HAP-1 (cell line): ENCODE measurements around the gene YIPF5.

Experiments used
- DNase-seq, 2 experiments: peaks; one replicate each; pipeline ENCODE4 v3.0.0-alpha.2; 2016 to 2020; ENCODE audit warnings: low spot score in 2 of 2
- H3K27me3 ChIP-seq: fragments of 250-450 bp; sonication (Bioruptor Pico); 2 replicates; pipeline ENCODE4 v1.5.1; 2020; ENCODE audit warnings: low read depth, mild to moderate bottlenecking, moderate library complexity
- H3K36me3 ChIP-seq: fragments of 250-450 bp; sonication (Bioruptor Pico); replicated peaks from 2 replicates; pipeline ENCODE4 v1.5.1; 2020; ENCODE audit warnings: mild to moderate bottlenecking
- H3K4me1 ChIP-seq: fragments of 250-450 bp; sonication (Bioruptor Pico); 2 replicates; pipeline ENCODE4 v1.5.1; 2020; ENCODE audit warnings: mild to moderate bottlenecking
- H3K4me3 ChIP-seq: fragments of 250-450 bp; sonication (Bioruptor Pico); 2 replicates; pipeline ENCODE4 v1.5.1; 2020; ENCODE audit warnings: mild to moderate bottlenecking, moderate library complexity
- H3K9me3 ChIP-seq: fragments of 250-450 bp; sonication (Bioruptor Pico); 2 replicates; pipeline ENCODE4 v1.5.1; 2020; ENCODE audit warnings: mild to moderate bottlenecking, moderate library complexity
- in situ Hi-C: fragments of 300-500 bp; cut with MboI; formaldehyde crosslinking; loops from 3 replicates; pipeline ENCODE4 v1.14.3; 2020; ENCODE audit warnings: low sequenced_read_pairs, inconsistent platforms, mixed read lengths

Gene YIPF5

DNA sequence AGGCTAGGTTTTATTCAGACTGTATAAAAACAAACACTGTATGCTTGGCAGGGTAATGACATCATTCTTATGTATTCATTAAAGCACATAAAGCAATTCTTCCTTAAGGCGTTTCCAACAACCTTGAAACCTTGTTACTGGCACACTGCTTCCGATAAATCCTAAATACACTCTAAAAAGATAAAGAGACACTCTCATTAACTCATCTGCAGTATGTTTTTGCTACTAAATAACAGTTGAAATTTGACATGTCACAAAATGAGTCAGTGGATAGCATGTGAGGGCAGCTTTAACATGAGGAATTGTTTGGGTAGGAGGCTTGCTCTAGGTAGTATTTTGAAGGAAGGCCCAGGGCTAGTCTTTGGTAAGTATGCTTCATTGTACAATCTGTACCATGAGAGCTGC is 13.7 kb downstream of the YIPF5 start:
- no peaks in the 10 kb centered on the region for H3K27me3 ChIP-seq
- no peak for DNase-seq
- in situ Hi-C loops, result no loop called here

GRCh38 chr5:144151026-144151425 is 19.4 kb downstream of the YIPF5 start:
- H3K4me3 ChIP-seq, result no peak overlapping the region
- H3K9me3 ChIP-seq, result no peaks in the 10 kb centered on the region
- H3K4me1 ChIP-seq, result peaks cover 10% of the 10 kb centered on the region
- 0 out of 2 replicates have a peak, but pooled peaks cover 4% of the 10 kb centered on the region for H3K27me3 ChIP-seq
- in situ Hi-C loops, result no loop called here
- H3K36me3 ChIP-seq, result no peaks in the 10 kb centered on the region
- DNase-seq, result no peak

More for the DNA sequence above, 13.7 kb downstream of the YIPF5 start:
- peaks cover 7% of the 10 kb centered on the region for H3K4me1 ChIP-seq
- H3K4me3 ChIP-seq, result no peak overlapping the region
- H3K36me3 ChIP-seq, result peaks cover 9% of the 10 kb centered on the region
- no peaks in the 10 kb centered on the region for H3K9me3 ChIP-seq

GRCh38 chr5:144144956-144145751 is 25.3 kb downstream of the YIPF5 start:
- peaks cover 11% of the 10 kb centered on the region for H3K4me1 ChIP-seq
- H3K27me3 ChIP-seq, result 0 out of 2 replicates have a peak, but pooled peaks cover 4% of the 10 kb centered on the region
- no peak overlapping the region for H3K4me3 ChIP-seq
- H3K9me3 ChIP-seq, result no peaks in the 10 kb centered on the region
- in situ Hi-C loops, result no loop called here
- no peaks in the 10 kb centered on the region for H3K36me3 ChIP-seq
- no peak for DNase-seq

DNA sequence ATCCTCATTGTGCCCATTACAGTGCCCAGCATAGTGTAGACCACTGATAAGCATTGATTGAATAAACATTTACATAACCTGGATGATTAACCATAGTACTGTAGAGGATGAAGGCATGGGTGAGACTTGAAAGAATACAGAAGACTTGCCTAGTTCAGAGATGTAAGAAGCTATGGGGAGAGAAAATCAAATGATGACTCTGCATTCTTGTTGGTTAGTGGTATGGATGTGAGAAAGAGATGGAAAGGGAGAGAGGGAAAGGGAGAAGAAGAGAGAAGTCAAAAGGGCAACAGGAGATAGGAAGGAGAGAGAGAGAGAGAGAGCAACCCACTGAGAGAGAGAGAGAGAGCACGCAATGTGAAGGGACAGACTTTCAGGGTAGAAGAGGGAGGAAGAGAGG is 26.8 kb downstream of the YIPF5 start:
- no peak for DNase-seq
- H3K36me3 ChIP-seq, result no peaks in the 10 kb centered on the region
- no peaks in the 10 kb centered on the region for H3K9me3 ChIP-seq
- H3K4me1 ChIP-seq, result peaks cover 11% of the 10 kb centered on the region
- peaks cover 3% of the 10 kb centered on the region; the same call in 1 of the 2 replicates for H3K27me3 ChIP-seq
- in situ Hi-C loops, result no loop called here
- H3K4me3 ChIP-seq, result no peak overlapping the region

GRCh38 chr5:144142824-144143162 is 27.7 kb downstream of the YIPF5 start:
- Histone ChIP-seq H3K9me3 (no peaks in the 10 kb centered on the region), H3K27me3 (peaks cover 8% of the 10 kb centered on the region), H3K4me1 (peaks cover 11% of the 10 kb centered on the region), H3K4me3 (no peak overlapping the region), H3K36me3 (no peaks in the 10 kb centered on the region)
- no peak for DNase-seq
- in situ Hi-C loops, result no loop called here

DNA sequence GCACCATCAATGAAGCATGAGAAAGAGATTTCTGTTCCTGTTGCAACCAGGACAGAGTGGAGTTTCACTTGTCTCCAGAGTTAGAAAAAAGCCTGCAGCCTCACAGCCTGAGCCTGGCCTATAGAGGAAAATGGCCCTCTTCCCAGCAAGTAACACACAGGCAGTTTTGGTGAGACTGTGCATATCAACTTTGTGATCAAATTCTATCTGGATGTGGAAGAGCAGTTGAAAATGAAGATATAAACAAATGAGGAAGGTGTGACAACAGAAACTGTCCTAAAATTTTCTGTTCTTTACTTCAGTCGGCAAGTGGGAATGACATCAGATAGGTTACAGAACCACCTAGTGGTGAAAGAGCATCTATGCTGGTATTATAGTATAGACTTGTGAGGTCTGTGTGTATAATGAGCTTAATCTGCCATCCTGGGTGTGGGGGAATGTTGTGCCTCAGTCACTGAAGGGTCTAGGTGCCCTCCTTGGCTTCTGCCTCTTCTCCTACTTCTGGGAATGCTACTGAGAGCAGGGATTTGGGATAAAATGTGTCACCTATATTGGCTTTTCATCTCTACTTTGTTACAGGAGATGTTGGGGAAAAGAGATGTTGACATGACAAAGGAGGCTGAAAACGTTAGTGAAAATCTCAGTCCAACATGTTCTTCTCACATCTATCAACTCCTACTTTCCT is 28.2 kb downstream of the YIPF5 start:
- peak in 1 of 2 experiments; percentile 43 for DNase-seq
- no peak overlapping the region for H3K4me3 ChIP-seq

DNA sequence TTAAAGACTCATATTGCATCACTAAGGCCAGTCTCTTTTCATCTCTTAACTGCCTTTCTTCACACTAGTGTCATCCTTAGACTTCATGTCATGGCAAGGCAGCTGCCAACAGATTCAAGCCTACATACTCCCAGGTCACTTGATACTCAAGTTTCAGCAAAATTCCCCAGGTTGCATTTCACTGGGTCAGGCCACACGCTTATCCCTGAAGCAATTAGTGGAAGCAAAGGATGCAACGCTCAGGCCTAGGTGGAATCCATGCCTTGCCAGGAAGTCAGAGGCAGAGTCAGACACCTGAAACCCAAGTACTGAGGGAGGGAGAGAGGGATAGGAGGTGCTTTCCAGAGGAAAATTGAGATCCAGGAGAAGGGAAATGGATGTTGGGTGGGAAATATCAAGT is 28.9 kb downstream of the YIPF5 start:
- Histone ChIP-seq H3K36me3 (no peaks in the 10 kb centered on the region), H3K4me3 (no peak overlapping the region), H3K9me3 (no peaks in the 10 kb centered on the region), H3K27me3 (peaks cover 8% of the 10 kb centered on the region), H3K4me1 (peaks cover 11% of the 10 kb centered on the region)
- in situ Hi-C loops, result no loop called here
- DNase-seq, result no peak

More for the DNA sequence above, 28.2 kb downstream of the YIPF5 start:
- H3K4me1 ChIP-seq, result peaks cover 11% of the 10 kb centered on the region
- no peaks in the 10 kb centered on the region for H3K36me3 ChIP-seq
- peaks cover 8% of the 10 kb centered on the region for H3K27me3 ChIP-seq
- no peaks in the 10 kb centered on the region for H3K9me3 ChIP-seq
- in situ Hi-C loops, result no loop called here

- H3K4me3 ChIP-seq, result no peak overlapping the region
- H3K9me3 ChIP-seq, result no peaks in the 10 kb centered on the region
- H3K36me3 ChIP-seq, result no peaks in the 10 kb centered on the region
- no peaks in the 10 kb centered on the region for H3K4me1 ChIP-seq
- no peak for DNase-seq
- H3K27me3 ChIP-seq, result peaks cover 8% of the 10 kb centered on the region
- in situ Hi-C loops, result no loop called here
Measured at GRCh38 chr5:144139586-144139985, 30.9 kb downstream of the YIPF5 start.

DNA sequence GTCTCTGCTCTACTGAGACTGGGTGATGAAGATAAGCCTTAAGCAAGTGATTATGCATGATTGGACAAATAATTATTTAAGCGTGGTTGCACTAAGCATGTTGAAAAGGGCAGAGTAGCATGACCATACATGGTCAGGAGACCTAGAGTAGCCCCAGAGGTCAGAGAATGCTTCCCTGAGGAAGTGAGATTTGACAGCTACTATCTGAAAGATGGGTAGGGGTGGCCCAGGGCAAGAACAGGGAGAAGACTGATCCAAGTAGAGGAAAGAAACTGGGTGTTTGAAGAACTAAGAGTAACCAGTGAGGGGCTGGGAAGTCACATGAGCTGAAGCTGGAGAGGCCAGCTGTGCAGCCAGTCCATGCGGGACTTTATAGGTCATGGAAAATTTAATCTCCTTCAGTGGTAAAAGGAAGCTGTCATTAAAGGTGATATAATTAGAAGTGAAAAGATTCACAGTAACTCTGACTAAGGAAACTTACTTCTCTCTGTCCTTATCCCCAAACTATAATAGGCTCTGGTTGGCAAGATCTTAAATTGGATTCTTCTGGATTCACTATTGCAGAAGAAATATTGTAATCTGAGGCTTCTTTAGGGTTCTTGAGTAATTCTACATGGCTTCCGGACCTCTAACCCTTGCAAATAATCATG is 35.2 kb downstream of the YIPF5 start:
- no peaks in the 10 kb centered on the region for H3K4me1 ChIP-seq

DNA sequence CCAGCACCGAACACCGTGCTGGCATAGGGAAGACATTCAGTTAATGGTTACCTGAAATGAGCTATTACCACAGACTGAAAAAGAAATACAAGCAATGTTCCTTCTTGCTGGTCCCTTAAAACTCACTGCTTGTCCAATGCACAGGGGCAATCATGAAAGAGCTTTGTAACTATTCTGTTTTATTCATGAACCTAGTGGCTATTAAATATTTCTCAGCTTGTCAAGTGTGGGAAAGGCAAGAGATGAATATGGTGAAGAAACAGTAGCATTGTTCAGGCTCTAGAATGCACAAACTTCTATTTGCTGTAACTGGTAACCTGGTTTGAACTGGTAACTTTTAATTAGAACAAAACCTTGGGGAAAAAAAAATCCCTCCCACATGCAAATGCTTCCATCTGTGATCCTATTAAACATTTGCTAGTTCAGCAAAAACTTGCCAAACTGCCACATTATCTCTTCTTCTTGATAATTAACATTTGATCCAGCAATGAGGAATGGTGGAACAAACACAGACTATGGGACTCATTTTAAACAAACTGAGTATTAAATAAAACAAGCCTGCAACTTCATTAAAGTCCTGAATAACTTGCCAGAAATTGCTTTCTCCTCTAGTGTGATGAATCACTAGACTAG is 36.1 kb downstream of the YIPF5 start:
- H3K36me3 ChIP-seq, result no peaks in the 10 kb centered on the region
- peaks cover 8% of the 10 kb centered on the region for H3K27me3 ChIP-seq
- in situ Hi-C loops, result no loop called here
- no peaks in the 10 kb centered on the region for H3K4me1 ChIP-seq
- no peaks in the 10 kb centered on the region for H3K9me3 ChIP-seq
- DNase-seq, result no peak
- H3K4me3 ChIP-seq, result no peak overlapping the region

More for the DNA sequence above, 35.2 kb downstream of the YIPF5 start:
- Histone ChIP-seq H3K36me3 (no peaks in the 10 kb centered on the region), H3K9me3 (no peaks in the 10 kb centered on the region), H3K27me3 (peaks cover 8% of the 10 kb centered on the region), H3K4me3 (no peak overlapping the region)
- DNase-seq, result no peak
- in situ Hi-C loops, result no loop called here

GRCh38 chr5:144133050-144133633 is 37.3 kb downstream of the YIPF5 start:
- peaks cover 2% of the 10 kb centered on the region for H3K27me3 ChIP-seq
- H3K4me1 ChIP-seq, result no peaks in the 10 kb centered on the region
- H3K36me3 ChIP-seq, result no peaks in the 10 kb centered on the region
- in situ Hi-C loops, result no loop called here
- no peaks in the 10 kb centered on the region for H3K9me3 ChIP-seq
- H3K4me3 ChIP-seq, result no peak overlapping the region
- no peak for DNase-seq

- no peaks in the 10 kb centered on the region for H3K9me3 ChIP-seq
- no peaks in the 10 kb centered on the region; the same call in 1 of the 2 replicates for H3K27me3 ChIP-seq
- no peaks in the 10 kb centered on the region for H3K4me1 ChIP-seq
- H3K36me3 ChIP-seq, result no peaks in the 10 kb centered on the region
- no peak for DNase-seq
- no peak overlapping the region for H3K4me3 ChIP-seq
- in situ Hi-C loops, result no loop called here
Measured at GRCh38 chr5:144131261-144131660, 39.2 kb downstream of the YIPF5 start.

DNA sequence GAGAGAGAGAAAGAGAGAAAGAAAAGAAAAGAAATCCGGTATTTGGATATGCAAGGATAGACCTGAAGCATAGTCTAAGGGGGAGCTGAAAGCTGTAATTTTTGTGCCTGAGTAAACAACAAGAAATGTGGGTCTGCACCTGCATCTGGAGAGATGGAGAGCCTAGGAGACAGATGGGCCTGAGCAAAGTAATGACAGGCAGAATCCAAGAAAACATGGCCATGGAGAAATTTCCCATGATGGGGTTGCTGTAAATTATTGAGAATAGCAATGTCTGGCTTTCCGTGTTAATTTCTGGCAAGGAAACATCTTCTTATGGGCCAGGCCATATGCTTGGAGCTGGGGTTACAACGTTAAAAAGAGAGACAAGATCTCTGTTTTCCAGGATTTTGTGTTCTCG is 40.2 kb downstream of the YIPF5 start:
- Histone ChIP-seq H3K4me1 (peaks cover under 1% of the 10 kb centered on the region), H3K36me3 (no peaks in the 10 kb centered on the region), H3K4me3 (no peak overlapping the region), H3K27me3 (no peaks in the 10 kb centered on the region; the same call in 1 of the 2 replicates), H3K9me3 (no peaks in the 10 kb centered on the region)
- in situ Hi-C loops, result no loop called here
- no peak for DNase-seq
